UCSD-AML1 (cell line): ENCODE results near the gene PSPC1.
"Not testable (repeated sequence)": the region's sequence is repeated elsewhere in the genome, so short reads cannot be mapped to it uniquely, and the experiment has no call there.

Experiments
- DNase-seq: peaks from one replicate; lab custom pipeline; 2025; ENCODE audit not compliant: unreplicated experiment; lab: John Stamatoyannopoulos, UW

PSPC1 gene

DNA sequence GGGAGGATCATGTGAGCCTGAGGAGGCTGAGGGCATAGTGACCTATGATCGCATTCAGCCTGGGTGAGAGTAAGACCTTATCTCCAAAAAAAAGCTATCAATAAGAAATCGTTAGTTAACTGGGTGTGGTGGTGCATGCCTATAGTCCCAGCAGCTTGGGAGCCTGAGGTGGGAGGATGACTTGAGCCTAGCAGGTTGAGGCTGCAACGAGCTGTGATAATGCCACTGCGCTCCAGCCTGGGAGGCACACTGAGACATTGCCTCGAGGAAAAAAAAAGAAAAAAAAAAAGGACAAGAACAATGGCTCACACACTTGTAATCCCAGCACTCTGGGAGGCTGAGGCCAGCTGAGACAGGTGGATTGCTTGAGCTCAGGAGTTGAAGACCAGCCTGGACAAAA, 16.2 kb downstream of the PSPC1 start:
- DNase-seq: no peak

DNA sequence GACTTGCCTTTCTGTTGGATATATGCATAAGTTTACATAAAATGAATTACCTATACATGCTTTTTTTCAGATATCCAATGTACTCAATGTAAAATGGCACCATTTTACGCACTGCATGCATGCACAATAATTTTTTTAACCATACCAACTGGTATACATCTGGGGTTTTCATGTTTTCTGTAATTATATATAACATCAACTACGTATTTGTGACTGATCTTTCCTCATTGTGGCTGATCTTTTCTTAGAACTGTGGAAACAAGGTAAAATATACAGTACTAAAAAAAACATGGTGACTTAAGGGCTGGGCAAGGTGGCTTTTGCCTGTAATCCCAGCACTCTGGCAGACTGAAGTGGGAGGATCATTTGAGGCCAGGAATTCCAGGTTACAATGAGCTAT, 18.5 kb downstream of the PSPC1 start:
- no peak for DNase-seq

DNA sequence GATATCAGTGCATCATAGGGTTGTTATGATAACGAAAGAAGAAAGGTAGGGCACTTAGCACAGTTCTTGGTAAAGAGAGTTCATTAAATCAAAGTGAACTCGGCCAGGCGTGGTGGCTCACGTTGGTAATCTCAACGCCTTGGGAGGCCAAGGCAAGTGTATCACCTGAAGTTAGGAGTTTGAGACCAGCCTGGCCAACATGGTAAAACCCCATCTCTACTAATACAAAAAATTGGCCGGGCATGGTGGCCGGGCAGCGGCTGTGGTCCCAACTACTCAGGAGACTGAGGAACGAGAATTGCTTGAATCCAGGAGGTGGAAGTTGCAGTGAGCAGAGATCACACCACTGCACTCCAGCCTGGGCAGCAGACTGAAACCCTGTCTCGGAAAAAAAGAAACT, 19.1 kb downstream of the PSPC1 start:
- no peak for DNase-seq

DNA sequence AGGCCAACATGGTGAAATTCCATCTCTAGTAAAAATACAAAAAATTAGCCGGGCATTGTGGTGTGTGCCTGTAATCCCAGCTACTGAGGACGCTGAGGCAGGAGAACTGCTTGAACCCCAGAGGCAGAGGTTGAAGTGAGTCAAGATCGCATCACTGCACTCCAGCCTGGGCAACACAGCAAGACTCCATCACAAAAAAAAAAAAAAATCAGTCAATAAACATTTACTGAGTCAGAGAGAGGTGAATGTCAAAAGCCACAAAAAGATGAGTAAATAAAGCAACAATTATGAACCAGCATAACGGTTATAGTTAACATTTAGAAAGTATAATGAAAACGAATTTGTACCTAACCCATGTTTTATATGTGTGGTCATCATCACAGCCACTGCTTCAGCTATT, 23.1 kb downstream of the PSPC1 start:
- DNase-seq: no peak

DNA sequence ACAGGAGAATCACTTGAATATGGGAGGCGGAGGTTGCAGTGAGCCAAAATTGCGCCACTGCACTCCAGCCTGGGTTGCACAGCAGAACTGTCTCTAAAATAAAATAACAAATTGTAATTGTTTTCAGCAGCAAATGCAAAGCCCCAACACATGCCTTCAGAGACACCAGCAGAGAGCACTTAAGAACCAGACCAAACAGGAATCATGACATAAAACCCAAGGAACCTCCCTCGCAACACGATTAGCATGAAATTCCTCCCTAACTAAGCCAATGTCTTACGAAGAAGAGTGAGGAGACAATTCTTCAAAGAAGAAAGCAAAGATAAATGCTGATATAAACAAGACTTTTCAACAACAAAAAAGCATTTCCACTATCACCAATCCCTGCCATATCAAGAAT, 40.1 kb downstream of the PSPC1 start:
- no peak for DNase-seq

DNA sequence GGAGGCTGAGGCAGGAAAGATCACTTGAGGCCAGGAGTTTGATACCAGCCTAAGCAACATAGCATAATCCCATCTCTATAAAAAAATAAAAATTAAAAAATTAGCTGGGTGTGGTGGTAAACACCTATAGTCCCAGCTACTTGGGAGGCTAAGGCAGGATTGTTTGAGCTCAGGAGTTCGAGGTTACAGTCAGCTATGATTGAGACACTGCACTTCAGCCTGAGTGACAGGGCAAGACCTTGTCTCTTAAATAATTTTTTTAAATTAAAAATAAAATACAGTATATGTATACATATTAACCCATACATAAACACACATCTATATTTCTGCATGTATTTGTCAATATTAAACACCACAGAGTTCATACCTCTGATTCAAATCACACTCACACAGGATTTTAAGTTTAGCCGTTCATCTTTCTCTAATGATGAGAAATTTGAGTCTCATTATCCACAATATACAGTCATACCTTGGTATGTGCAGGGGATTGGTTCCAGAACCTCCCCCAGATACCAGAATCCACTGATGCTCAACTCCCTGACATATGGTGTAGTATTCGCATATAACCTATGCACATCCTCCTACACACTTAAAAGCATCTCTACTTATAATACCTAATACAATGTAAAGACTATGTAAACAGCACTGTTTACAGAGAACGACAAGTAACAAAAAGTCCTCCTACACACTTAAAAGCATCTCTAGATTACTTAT, 44.7 kb downstream of the PSPC1 start:
- no peak for DNase-seq

DNA sequence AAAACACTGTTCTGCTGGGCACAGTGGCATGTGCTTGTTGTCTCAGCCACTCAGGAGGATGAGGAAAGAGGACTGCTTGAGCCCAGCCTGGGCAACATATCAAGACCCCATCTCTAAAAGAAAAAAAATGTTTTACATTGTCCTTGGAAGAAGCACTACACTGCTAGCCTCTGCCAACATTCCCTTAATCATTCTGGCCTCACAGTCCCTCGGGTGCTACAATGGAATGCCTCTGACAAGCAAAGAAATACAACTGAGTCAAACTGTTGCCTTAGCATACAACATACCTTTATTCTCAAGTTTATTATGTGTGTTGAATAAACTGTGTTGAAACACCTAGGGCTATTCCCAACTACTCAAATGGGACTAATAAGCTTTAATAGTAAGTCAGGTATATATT, 56.1 kb downstream of the PSPC1 start:
- no peak for DNase-seq

DNA sequence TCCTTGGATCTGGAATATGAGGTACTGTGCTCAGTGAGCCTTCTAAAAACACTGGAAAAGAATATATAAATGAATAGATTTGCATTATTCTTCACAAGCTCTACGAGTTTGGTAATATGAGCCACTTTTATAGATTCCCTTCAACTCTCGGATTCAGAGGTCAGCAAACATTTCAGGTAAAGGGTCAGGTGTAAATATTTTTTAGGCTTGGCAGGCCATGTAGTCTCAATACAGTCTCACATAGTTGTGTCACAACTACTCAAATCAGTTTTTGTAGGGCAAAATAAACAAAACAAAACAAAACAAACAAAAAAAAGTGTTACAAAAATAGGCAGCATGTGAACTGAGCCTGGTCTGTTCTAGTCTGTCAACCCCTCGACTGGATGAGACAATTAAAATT, 57.4 kb downstream of the PSPC1 start:
- DNase-seq: no peak

DNA sequence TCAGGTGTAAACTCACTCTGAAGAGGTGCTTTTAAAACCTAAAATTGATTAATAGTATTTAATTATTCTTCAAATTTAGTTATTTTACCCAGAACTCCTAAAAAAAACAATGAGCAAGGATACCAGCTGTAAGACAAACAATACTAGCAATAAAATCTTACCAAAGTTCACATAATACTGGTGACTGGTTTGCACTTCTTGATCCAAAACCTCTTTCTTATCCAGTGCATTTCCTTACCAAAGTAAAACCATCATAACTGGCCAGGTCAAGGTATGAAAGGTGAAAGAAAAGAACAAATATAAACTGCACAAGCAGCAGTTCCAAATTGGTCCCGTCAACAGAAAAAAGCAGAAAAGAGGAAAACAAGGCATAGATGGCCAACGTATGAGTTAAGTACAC, 62.7 kb downstream of the PSPC1 start:
- no peak for DNase-seq

DNA sequence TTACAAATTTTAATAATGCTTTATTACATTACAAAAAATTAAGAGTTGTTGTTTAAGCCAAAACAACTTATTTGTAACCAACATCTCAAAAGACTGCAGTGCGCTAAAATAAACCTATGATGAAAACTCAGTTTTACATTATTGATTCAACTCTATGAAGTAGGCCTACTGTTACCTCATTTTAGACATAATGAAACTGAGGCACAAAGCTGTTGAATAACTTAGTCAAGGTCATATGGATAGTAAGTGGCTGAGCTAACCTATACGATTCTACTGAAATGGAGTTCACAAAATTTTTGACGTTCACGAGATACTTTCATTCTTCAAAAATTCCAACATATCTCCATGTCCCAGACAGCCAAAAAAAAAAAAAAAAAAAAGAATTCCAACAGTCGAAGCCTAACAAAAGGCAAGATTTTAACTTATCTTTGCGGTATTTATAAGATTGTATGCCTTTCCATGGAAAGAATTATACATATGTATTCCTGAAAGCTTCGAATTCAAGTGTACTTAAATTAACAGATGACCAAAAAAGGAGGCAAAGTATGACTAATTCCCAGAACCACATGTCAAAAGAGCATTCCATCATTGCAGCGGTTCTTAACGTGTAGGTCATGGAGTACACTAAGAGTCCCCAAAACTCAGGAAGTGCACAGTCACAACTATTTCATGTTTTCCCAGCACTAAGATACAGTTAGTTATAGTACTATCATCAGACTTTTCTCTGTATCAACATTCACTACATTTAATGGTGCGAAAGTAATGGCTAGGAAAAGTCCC, 69.4 kb downstream of the PSPC1 start:
- DNase-seq: no peak

DNA sequence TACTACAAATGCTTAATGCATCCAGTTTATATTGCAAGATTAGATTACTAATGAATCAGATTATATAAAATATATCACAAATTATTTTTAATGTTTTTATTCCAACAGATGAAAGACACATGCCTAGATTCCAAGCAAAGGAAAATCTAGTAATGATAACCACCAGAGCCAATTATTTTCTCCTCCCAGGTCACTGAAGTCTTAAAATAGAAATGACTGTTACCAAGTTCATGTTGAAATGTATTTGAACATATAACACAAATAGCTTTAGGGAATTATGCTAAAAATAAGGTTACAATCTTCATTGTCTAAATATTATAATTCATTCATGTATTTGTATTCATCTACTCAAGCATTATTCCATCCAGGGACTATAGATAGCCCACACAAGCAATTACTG, 73.0 kb downstream of the PSPC1 start:
- DNase-seq: not testable (repeated sequence)

DNA sequence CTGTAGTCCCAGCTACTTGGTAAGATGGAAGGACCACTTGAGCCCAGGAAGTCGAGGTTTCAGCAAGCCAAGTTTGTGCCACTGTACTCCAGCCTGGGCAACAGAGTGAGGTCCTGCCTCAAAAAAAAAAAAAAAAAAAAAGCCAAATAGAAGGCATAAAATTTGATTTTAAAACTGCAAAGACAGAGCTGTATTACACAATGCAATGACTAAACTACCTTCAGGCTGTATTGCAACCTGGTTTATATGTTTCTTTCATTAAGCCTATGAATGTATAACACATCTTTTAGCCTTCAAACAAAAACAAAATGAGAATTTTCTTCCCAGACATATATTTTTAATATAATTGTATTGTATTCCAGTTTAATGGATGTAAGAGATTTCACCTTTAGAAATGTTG, 73.7 kb downstream of the PSPC1 start:
- not testable (repeated sequence) for DNase-seq

DNA sequence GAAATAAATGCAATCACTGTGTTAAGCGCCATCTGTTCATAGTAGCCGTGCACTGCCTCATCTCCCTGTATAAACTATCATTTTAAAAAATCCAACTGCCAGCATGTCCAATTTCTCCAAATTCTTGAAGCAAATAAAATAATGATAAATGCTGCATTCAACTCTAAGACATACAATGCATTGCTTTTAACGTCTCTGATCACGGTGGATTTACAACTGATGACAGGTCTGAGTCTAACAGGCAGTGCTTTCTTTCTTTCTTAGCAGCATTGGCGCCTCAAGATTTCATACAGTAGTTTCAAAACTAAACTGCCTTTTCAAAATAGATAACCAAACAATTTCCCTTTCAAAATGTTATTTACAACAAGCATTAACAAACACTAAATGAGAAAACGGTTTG, 78.5 kb downstream of the PSPC1 start:
- DNase-seq: not testable (repeated sequence)

DNA sequence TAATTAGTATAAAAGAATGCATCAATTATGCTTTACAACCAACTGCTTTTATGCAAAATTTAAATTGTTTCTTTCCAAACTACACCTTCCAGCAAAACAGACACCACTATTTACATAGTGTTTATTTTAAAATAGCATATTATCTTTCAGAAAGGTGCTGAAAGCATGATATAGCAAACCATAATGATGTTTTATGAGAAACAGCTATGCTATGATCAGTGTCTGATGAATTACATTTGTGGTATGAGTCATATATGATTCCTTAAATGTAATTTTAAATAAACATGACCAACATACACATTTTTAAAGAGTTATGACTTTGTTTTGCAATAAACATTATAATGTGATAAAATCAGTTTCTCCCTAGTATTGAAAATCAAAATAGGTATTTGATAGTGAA, 81.1 kb downstream of the PSPC1 start:
- DNase-seq: not testable (repeated sequence)

DNA sequence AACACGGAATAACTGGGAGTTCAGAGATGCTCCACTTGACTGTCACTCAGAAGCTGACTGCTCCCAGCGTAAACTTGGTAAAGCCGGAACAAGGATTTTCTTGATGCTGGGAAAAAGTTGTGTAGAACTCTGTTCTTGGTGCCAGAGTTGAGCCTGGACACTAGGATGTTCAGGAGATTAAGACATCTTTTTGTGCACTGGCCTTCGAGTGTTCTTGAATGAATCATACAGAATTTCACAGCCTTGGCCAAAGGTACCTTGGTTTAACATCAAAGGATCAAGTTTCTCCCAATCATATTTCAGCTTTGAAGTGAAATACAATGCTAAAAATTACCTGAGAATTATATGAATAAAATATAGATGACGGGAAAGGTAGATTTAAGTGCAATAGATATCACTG, 81.8 kb downstream of the PSPC1 start:
- DNase-seq: not testable (repeated sequence)

DNA sequence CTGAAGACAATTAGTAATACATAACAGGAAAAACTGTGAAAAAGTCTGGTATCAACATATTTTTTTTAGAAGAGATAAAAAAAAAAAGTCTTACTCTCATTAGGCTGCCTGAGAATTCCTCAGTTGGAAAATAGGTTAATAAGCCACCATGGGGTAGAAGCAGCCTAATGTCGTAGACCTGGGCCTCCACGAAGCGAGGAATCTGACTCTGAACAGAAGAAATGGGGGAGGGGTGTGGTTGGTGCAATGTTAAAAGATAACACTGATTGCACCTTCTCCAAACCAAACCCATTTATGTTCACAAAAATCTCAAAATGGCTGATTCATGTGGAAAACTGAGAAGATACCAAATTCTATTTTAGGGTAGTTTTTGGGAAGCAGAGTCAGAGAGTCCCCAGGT, 86.9 kb downstream of the PSPC1 start:
- DNase-seq: no peak

DNA sequence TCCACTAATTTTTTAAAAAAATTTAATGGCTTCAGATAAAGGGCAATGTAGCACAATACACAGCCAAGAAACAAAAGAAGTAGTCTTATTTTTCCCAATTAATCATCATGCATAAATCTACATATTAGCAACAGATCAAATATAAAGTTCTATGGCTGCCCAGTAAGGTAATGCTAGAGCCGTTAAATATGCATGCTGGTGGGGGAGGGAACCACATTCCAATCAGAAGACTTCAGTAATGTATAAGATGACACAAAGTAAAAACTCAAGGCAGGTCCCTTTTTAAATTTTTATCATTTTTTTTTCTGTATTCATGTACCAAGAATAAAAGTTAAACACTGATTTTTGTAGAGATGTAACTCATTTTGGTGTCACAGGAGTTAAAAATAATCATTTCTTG, 87.3 kb downstream of the PSPC1 start:
- no peak for DNase-seq

DNA sequence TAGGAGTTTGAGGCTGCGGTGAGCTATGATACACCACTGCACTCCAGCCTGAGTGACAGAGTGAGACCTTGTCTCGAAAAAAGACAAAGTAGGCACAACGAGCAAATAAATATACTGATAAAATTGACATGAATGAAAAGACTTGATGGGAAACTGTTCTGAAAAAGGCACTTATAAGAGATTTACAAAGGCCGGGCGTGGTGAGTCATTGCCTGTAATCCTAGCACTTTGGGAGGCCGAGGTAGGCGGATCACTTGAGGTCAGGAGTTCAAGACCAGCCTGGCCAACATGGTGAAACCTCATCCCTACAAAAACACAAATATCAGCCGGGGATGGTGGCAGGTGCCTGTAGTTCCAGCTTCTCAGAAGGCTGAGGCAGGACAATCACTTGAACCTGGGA, 91.3 kb downstream of the PSPC1 start:
- DNase-seq: not testable (repeated sequence)

DNA sequence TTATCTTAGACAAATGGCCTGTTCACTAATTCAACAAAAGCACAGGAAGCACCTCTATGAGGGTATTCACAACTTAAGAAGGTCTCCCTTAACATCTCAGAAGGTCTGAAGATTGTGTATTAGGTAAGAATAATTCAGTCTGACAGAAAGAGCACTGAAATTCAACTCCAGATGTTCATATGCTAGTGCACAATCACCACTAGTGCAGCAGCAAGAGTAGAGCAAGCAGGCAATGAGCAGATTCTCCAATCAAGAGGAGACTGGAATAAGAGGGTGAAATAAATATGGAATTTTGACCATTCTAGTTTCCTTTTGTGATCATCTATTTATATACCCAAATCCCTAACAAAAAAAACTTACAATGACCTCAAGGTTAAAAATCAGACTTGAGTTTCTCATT, 97.3 kb downstream of the PSPC1 start:
- DNase-seq: no peak

DNA sequence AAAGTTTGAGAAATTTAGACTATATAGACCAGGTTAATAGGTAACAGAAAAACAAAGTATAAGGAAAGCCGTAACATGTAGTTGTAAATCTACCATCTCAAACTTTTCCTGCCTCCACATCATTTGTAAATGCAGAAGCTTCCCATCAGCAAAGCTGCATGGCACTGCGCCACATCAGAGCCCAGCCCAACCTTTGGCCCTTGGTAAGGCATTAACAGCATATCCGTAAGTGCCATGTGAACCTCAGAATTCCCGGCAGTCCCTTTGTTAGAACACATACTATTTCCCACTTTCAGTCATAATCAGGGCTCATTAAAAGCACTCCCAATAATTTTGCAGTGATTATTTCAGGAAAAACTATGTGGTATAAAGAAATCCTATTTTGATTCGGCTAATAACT, 97.7 kb downstream of the PSPC1 start:
- DNase-seq: no peak

DNA sequence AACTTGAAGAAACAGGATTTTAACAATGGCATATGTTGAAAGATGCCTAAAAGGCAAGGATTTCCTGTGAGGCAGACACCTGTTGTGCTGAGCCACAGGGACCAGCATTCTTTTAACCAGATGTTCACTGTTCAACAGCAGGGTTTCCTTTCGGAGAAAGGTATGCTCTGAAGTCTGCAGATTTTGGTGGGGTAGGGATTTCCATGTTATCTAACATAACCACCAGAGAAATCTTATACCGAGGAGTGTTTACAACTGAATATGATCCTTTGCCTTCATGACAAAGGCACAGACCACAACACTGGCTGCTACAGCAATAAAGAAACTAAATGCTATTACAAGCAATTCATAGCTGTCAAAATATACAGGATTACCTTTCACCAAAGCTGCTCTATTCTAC, 101.2 kb downstream of the PSPC1 start:
- DNase-seq: no peak

DNA sequence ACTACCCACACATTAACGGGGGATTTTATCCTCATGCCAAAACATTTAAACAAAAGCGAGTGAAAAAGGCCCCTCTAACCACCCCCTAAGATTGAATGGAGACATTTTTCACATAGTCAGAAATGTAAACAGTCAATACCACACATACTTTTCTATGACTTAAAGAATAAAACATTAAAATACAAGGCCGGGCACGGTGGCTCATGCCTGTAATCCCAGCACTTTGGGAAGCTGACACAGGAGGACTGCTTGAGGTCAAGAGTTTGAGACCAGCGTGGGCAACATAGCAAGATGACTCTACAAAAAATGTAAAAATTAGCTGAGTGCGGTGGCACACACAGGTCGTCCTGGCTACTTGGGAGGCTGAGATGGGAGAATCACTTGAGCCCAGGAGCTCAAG, 102.0 kb downstream of the PSPC1 start:
- no peak for DNase-seq

DNA sequence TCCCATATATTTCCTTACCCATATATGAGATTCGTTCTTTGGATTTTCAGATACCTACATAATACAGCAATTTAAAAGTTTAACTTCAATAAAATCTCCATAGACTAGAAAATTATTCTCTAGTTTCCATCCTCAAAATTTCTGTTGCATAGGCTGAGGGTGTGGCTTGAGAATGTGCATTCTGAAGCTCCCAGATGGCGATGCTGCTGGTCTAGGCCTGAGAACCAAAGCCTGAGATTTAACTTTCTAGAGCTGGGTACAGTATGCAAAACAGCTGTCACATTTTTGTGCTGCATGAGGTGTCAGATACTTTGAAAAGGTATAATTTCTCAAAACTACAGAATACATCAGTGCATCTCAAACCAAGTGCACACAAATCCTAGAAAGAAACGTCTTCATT, 106.6 kb downstream of the PSPC1 start:
- DNase-seq: no peak
